H1 (cell line): ENCODE results near the gene RREB1. TPM values are rescaled to one million over a fixed set of nuclear protein-coding genes. Genes with fewer than 3 reads are reported as not detected.

ENCODE experiments used
- CBX8 ChIP-seq: fragments of 300-800, 300-1000 bp; sonication (generic); IDR thresholded peaks from 2 replicates; pipeline ENCODE4 v1.7.1; 2016; ENCODE audit warnings: low read depth, low read length, borderline replicate concordance
- HDAC6 ChIP-seq: IDR thresholded peaks from one replicate; pipeline ENCODE4 v1.7.1; 2012; ENCODE audit warnings: low read depth, mild to moderate bottlenecking, inconsistent platforms, low read length, moderate library complexity
- polyA plus RNA-seq, 7 experiments: library from polyadenylated mRNA; depleted of rRNA in 3 of 7; stranded (reverse) in 5 of 7; unstranded in 2 of 7; fragments of >200 nt in 5 of 7; fragments of 200-250 nt in 2 of 7; gene quantifications; 1 replicate in 5 of 7; 2 replicates in 1 of 7; 4 replicates in 1 of 7; pipeline versions ENCODE4 v1.2.1 to v1.2.3, GENCODE V29; 2011 to 2013; ENCODE audit warnings: missing spikeins in 2 of 7, mixed read lengths in 2 of 7
- total RNA-seq: library from RNA; stranded (reverse); fragmentation: NEBNext Ultra II Directional; extraction: Animal tissue kit (Norgen Biotek cat#: 25700); gene quantifications from 2 replicates; pipeline ENCODE4 v1.2.1, GENCODE V29; 2021

RREB1 gene
- total and polyA plus RNA-seq, 2 of the 8 experiments (the other 6 are each of a cell fraction or from before 2014, with no cell fraction given), result 3.9 to 34.7 TPM

DNA sequence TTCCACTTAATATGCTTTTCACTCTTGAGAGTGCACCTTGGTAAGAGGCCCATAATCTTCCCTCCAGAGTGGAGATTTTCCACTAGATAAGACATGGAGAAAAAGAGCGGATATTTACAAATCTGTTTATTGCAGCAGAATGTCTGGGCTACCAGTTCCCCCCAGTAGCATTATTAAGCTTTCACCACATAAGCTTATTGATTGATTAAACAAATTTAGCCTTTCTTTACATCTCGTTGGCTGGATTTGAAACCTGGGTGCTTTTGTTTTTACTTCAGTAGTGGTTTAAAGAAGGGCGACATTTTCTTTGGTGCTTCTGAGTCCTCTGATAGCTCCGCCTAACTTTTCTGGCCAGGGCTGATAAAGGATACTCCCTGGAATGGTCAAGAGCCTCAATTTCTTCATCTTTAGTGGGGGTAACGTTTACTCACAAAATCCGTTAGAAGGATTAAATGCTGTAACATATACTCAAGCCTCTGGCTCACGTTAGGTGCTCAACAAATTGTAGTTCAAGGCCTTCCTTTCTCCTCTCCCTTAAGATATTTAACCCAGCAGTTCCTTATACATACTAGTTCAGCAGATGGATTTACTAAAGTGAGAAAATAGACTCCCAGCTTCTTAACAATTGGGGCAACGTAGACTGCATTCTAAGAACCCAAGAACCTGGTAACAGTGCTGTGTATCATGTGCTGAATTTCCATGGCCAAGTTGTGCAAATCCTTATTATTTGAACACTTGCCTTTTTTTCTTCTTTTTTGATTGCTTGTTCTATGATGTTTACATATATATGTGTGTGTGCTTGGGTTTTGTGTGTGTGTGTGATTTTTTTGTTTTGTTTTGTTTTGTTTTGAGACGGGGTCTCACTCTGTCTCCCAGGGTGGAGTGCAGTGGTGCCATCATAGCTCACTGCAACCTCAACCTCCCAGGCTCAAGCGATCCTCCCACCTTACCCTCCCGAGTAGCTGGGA, 91.4 kb downstream of the RREB1 start (continued):
- TF ChIP-seq HDAC6 (no peak), CBX8 (no peak)
